ENCODE results near the gene FIZ1. TPM values are rescaled to one million over a fixed set of nuclear protein-coding genes. Genes with fewer than 3 reads are reported as not detected.

Gene FIZ1
- total RNA-seq, 1 experiment from 2014 or later: 21.5 TPM

DNA sequence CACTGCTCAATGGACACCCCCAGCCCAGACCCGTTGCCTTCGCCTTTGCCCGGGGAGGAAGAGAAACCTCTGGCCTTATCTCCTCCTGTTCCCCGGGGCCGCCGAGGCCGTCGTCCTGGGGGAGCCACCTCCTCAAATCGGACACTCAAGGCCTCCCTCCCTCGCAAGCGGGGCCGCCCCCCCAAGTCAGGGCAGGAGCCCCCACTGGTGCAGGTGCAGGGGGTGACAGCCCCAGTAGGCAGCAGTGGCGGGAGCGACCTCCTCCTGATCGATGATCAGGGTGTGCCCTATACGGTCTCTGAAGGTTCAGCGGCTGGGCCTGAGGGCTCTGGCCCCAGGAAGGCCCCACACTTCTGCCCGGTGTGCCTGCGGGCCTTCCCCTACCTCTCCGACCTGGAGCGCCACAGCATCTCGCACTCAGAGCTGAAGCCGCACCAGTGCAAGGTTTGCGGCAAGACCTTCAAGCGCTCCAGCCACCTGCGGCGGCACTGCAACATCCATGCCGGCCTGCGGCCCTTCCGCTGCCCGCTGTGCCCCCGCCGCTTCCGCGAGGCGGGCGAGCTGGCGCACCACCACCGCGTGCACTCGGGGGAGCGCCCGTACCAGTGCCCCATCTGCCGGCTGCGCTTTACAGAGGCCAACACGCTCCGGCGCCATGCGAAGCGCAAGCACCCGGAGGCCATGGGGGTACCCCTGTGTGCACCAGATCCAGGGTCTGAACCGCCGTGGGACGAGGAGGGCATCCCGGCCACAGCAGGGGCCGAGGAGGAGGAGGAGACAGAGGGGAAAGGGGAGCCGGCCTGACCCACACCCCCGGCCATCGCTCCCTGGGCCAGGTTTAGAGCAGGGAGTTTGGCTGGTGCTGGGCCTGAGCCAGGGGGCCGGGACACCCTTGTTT is 3.0 kb upstream of the FIZ1 start:
- no peak overlapping the region for H3K27ac ChIP-seq (ENCODE audit: insufficient read length, low read depth, low read length)

More for the DNA sequence above, 3.0 kb upstream of the FIZ1 start:
- Mint-ChIP-seq H3K36me3 (ENCODE audit: insufficient read depth in 1 of 3, low read depth in 3 of 3) (peaks cover 6 to 12% (median 12%) of the 10 kb centered on the region in 3 experiments), H3K9me3 (peaks cover 2 to 4% of the 10 kb centered on the region in 2 experiments; a peak in 2 of 5 replicates), H3K27me3 (ENCODE audit: low read depth) (no peaks in the 10 kb centered on the region), H3K4me1 (peaks cover 42 to 47% of the 10 kb centered on the region in 2 experiments), H3K4me3 (peak overlapping the region in 1 of 2 experiments; percentile 78; a peak in 2 of 5 replicates), H3K27ac (no peak overlapping the region)
- Histone ChIP-seq H3K79me2 (ENCODE audit: insufficient read depth, low read length) (no peaks in the 10 kb centered on the region; the same call in 1 of the 2 replicates), H3K27me3 (ENCODE audit: insufficient read depth, low read length) (no peaks in the 10 kb centered on the region), H3K9ac (ENCODE audit: extremely low read depth, insufficient read length, low read length) (no peak overlapping the region), H2AFZ (ENCODE audit: low read length) (no peak overlapping the region), H3K79me1 (ENCODE audit: insufficient read depth, low read depth, low read length, poor library complexity, severe bottlenecking) (peaks cover 4% of the 10 kb centered on the region), H3T11ph (ENCODE audit: low read length) (no peak overlapping the region), H3K56ac (ENCODE audit: insufficient read length, low read depth, low read length) (no peak overlapping the region), H3K9me3 (ENCODE audit: control insufficient read depth, low read depth, low read length) (no peaks in the 10 kb centered on the region), H2BK12ac (ENCODE audit: insufficient read length, low read depth, low read length) (no peak overlapping the region), H4K5ac (ENCODE audit: insufficient read length, low read depth, low read length) (no peak overlapping the region), H3K23ac (ENCODE audit: insufficient read length, low read depth, low read length) (no peak overlapping the region), H2BK20ac (ENCODE audit: low read depth, low read length, poor library complexity, severe bottlenecking) (no peak overlapping the region), H3K4ac (ENCODE audit: low read depth, low read length) (no peak overlapping the region), H2BK15ac (ENCODE audit: low read depth, low read length) (no peak overlapping the region), H2BK120ac (ENCODE audit: low read depth, low read length, poor library complexity, severe bottlenecking) (no peak overlapping the region), H3K4me1 (ENCODE audit: insufficient read depth, low read length) (peaks cover 4% of the 10 kb centered on the region; the same call in 1 of the 2 replicates), H3K18ac (ENCODE audit: insufficient read length, low read depth, low read length) (no peak overlapping the region), H4K8ac (replicated peaks; ENCODE audit: insufficient read length, low read depth, low read length) (no peak overlapping the region), H2AK5ac (ENCODE audit: insufficient read length, low read length) (no peak overlapping the region), H4K20me1 (ENCODE audit: control insufficient read depth, insufficient read depth, insufficient read length) (no peaks in the 10 kb centered on the region), H3K23me2 (ENCODE audit: insufficient read length, low read depth, low read length, poor library complexity, severe bottlenecking) (peaks cover 8% of the 10 kb centered on the region), H2BK5ac (ENCODE audit: insufficient read length, low read length) (no peak overlapping the region), H4K91ac (ENCODE audit: insufficient read length, low read depth, low read length) (no peak overlapping the region), H3K4me2 (ENCODE audit: insufficient read depth, insufficient read length, low read length) (no peak overlapping the region), H3K14ac (ENCODE audit: insufficient read depth, low read length) (no peak overlapping the region)
- WGBS (ENCODE audit: extremely low coverage, insufficient read length, low lambda C conversion rate): no CpG with 5 or more reads among the region's 60 CpGs
- TF ChIP-seq, protein P1, sequence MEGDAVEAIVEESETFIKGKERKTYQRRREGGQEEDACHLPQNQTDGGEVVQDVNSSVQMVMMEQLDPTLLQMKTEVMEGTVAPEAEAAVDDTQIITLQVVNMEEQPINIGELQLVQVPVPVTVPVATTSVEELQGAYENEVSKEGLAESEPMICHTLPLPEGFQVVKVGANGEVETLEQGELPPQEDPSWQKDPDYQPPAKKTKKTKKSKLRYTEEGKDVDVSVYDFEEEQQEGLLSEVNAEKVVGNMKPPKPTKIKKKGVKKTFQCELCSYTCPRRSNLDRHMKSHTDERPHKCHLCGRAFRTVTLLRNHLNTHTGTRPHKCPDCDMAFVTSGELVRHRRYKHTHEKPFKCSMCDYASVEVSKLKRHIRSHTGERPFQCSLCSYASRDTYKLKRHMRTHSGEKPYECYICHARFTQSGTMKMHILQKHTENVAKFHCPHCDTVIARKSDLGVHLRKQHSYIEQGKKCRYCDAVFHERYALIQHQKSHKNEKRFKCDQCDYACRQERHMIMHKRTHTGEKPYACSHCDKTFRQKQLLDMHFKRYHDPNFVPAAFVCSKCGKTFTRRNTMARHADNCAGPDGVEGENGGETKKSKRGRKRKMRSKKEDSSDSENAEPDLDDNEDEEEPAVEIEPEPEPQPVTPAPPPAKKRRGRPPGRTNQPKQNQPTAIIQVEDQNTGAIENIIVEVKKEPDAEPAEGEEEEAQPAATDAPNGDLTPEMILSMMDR (conservative IDR thresholded peaks at IDR 0.05): no peak
- no peak for DNase-seq
